K562 (cell line): Measurements from ENCODE around the gene TRIM3. TPM values are rescaled to one million over a fixed set of nuclear protein-coding genes. Genes with fewer than 3 reads are reported as not detected.
A peak's percentile ranks its signal among the peaks of the same experiment; 100 is the strongest.

ENCODE experiments used
- ATAC-seq: fragments of 200-7000 bp; cut with Tn5 transposase; 3 replicates; pipeline ENCODE4 v1.9.1; 2020; ENCODE audit warnings: moderate library complexity
- BruUV-seq: library from RNA; stranded (reverse); fragments of 400-500 nt; replicated peaks from 2 replicates; lab custom pipeline; 2021; lab: Mats Ljungman, UMichigan
- CTCF ChIA-PET: fragments of 300-600 bp; formaldehyde crosslinking; extraction: SDS; loops from one replicate; lab custom pipeline; 2021; ENCODE audit warnings: low intra/inter-chr PET ratio; lab: Yijun Ruan, JAX
- POLR2A ChIA-PET: fragments of 300-600, 350-650 bp; sonication (Branson Sonifier 250); formaldehyde crosslinking; extraction: SDS; loops from one replicate; lab custom pipeline; 2021; ENCODE audit warnings: antibody characterized with exemption, inconsistent platforms; lab: Yijun Ruan, JAX
- DNase-seq, 4 experiments: peaks; one replicate each; pipeline versions ENCODE4 v3.0.0 to v3.0.0-alpha.2; 2011 to 2018; ENCODE audit warnings: low spot score in 3 of 4, mixed read lengths in 3 of 4; ENCODE audit errors: extremely low read depth in 1 of 4
- FAIRE-seq: peaks from 2 replicates; lab custom pipeline; 2011; peaks lifted over from hg19 to GRCh38; lab: Jason Lieb, UNC
- H2AFZ ChIP-seq: 2 replicates; pipeline ENCODE4 v1.6.0; 2011; ENCODE audit warnings: low read depth, low read length, control low read depth, inconsistent platforms
- H3K27ac ChIP-seq: fragments of 200-600 bp; 3 replicates; pipeline ENCODE4 v1.8.0; 2011; ENCODE audit warnings: low read depth, mild to moderate bottlenecking, control low read depth, inconsistent platforms, low read length, moderate library complexity, mixed read lengths; ENCODE audit errors: extremely low read depth
- H3K27me3 ChIP-seq, 2 experiments: fragments of 300-600 bp in 1 of 2; 2 replicates in 1 of 2; 3 replicates in 1 of 2; pipeline versions ENCODE4 v1.6.0 to v1.8.0; 2011; ENCODE audit warnings: inconsistent platforms in 2 of 2, low read length in 2 of 2, mild to moderate bottlenecking in 1 of 2, mixed read lengths in 1 of 2, moderate library complexity in 1 of 2; ENCODE audit not compliant: control insufficient read depth in 2 of 2, insufficient read depth in 2 of 2
- H3K36me3 ChIP-seq: fragments of 300-600 bp; 3 replicates; pipeline ENCODE4 v1.8.0; 2011; ENCODE audit warnings: mild to moderate bottlenecking, low read length, inconsistent platforms; ENCODE audit not compliant: control insufficient read depth, insufficient read depth
- H3K4me1 ChIP-seq, 2 experiments: fragments of 200-600 bp in 1 of 2; replicated peaks in 1 of 2; 2 replicates in 1 of 2; 3 replicates in 1 of 2; pipeline versions ENCODE4 v1.5.1 to v1.8.0; 2011; ENCODE audit warnings: inconsistent platforms in 2 of 2, low read length in 2 of 2, mild to moderate bottlenecking in 1 of 2, mixed read lengths in 1 of 2, moderate library complexity in 1 of 2; ENCODE audit not compliant: control insufficient read depth in 2 of 2, insufficient read depth in 2 of 2
- H3K4me2 ChIP-seq: 2 replicates; pipeline ENCODE4 v1.6.1; 2011; ENCODE audit warnings: low read length, control low read depth, inconsistent platforms, mixed read lengths; ENCODE audit not compliant: insufficient read depth
- H3K4me3 ChIP-seq: fragments of 200-600 bp; sonication (generic), shearing (Covaris generic); 2 replicates; pipeline ENCODE4 v1.5.1; 2016; ENCODE audit warnings: control low read depth, inconsistent platforms
- H3K79me2 ChIP-seq: fragments of 200-600 bp; 3 replicates; pipeline ENCODE4 v1.8.0; 2011; ENCODE audit warnings: low read length, inconsistent platforms; ENCODE audit not compliant: control insufficient read depth, insufficient read depth
- H3K9ac ChIP-seq, 2 experiments: 2 replicates each; pipeline versions ENCODE4 v1.6.0 to v1.6.1; 2011; ENCODE audit warnings: low read depth in 2 of 2, low read length in 2 of 2, control low read depth in 1 of 2, inconsistent platforms in 1 of 2, mild to moderate bottlenecking in 1 of 2, mixed read lengths in 1 of 2; ENCODE audit not compliant: insufficient read depth in 1 of 2
- H3K9me1 ChIP-seq: one replicate; pipeline ENCODE4 v1.6.0; 2011; ENCODE audit warnings: inconsistent platforms, mild to moderate bottlenecking, low read length, moderate library complexity; ENCODE audit not compliant: control insufficient read depth, insufficient read depth
- H3K9me3 ChIP-seq: replicated peaks from 2 replicates; pipeline ENCODE4 v1.5.1; 2011; ENCODE audit warnings: low read depth, low read length, inconsistent platforms; ENCODE audit not compliant: control insufficient read depth, insufficient read depth
- H4K20me1 ChIP-seq: replicated peaks from 2 replicates; pipeline ENCODE4 v1.6.1; 2011; ENCODE audit warnings: low read length, inconsistent platforms, mixed read lengths; ENCODE audit not compliant: control insufficient read depth, insufficient read depth
- BHLHE40 ChIP-seq: IDR thresholded peaks from 2 replicates; pipeline ENCODE4 v1.6.1; 2011; ENCODE audit warnings: low read length, improper control_type of control experiment
- L3MBTL2 ChIP-seq: fragments of 450-650 bp; IDR thresholded peaks from 2 replicates; pipeline ENCODE4 v1.6.1; 2016; ENCODE audit warnings: mild to moderate bottlenecking, moderate library complexity
- MYNN ChIP-seq, 2 experiments: sonication (generic); formaldehyde crosslinking in 1 of 2; IDR thresholded peaks; 2 replicates each; pipeline versions ENCODE4 v1.5.0 to v1.6.1; 2016 to 2020; ENCODE audit warnings: antibody characterized with exemption in 1 of 2, missing genetic modification reagents in 1 of 2
- RAD51 ChIP-seq: fragments of 450-650 bp; IDR thresholded peaks from 2 replicates; pipeline ENCODE4 v1.7.1; 2016; ENCODE audit warnings: low read depth, mild to moderate bottlenecking, borderline replicate concordance
- SNRNP70 ChIP-seq: fragments of 200-400 bp; formaldehyde crosslinking; optimal IDR thresholded peaks from 2 replicates; pipeline ENCODE3; 2017; ENCODE audit warnings: low read depth, low read length
- TGIF2 ChIP-seq: sonication (generic); formaldehyde crosslinking; IDR thresholded peaks from 2 replicates; pipeline ENCODE4 v1.8.1; 2022; ENCODE audit warnings: mild to moderate bottlenecking, missing genetic modification reagents, moderate library complexity
- TSHZ1 ChIP-seq: fragments of 250-450 bp; sonication (Bioruptor Pico); IDR thresholded peaks from 2 replicates; pipeline ENCODE4 v1.4.0; 2020; ENCODE audit warnings: mild to moderate bottlenecking, moderate library complexity
- USF1 ChIP-seq: sonication (generic); formaldehyde crosslinking; IDR thresholded peaks from 2 replicates; pipeline ENCODE4 v1.9.0; 2022; ENCODE audit warnings: mild to moderate bottlenecking, missing genetic modification reagents
- USF2 ChIP-seq: sonication (generic); formaldehyde crosslinking; IDR thresholded peaks from 2 replicates; pipeline ENCODE4 v1.5.0; 2020; ENCODE audit warnings: missing genetic modification reagents
- ZFP1 ChIP-seq: fragments of 450-650 bp; formaldehyde crosslinking; IDR thresholded peaks from 2 replicates; pipeline ENCODE4 v1.4.0; 2020; ENCODE audit warnings: mild to moderate bottlenecking, mixed read lengths
- ZNF668 ChIP-seq: fragments of 250-450 bp; sonication (Bioruptor Pico); IDR thresholded peaks from 2 replicates; pipeline ENCODE4 v1.8.0; 2022; ENCODE audit warnings: mild to moderate bottlenecking, inconsistent platforms
- WGBS: fragments of 100-300 bp; shearing (Covaris generic); methylation state at CpG from one replicate; pipeline ENCODE4 v1.1.6; 2016; ENCODE audit warnings: low coverage, mixed read lengths; ENCODE audit not compliant: insufficient coverage; ENCODE audit errors: missing lambda C conversion rate; 5-methylcytosine and 5-hydroxymethylcytosine counted together
- in situ Hi-C: fragments of 300-500 bp; cut with MboI; formaldehyde crosslinking; loops from 4 replicates; pipeline ENCODE4 v1.15.0; 2018; ENCODE audit warnings: inconsistent platforms, mixed read lengths
- intact Hi-C: fragments of 100-400 bp; cut with micrococcal nuclease; formaldehyde crosslinking; loops from 2 replicates; pipeline ENCODE4 v1.14.2; 2022
- polyA plus RNA-seq, 8 experiments: library from polyadenylated mRNA; depleted of rRNA in 4 of 8; stranded (reverse) in 5 of 8; unstranded in 3 of 8; fragments of >200 nt; fragmentation: Nextera tagmentation in 2 of 8; fragmentation: Illumina TruSeq in 1 of 8; extraction: Ambion mirVana in 2 of 8; extraction: Trizol in 1 of 8; gene quantifications; 2 replicates each; pipeline versions ENCODE4 v1.2.1 to v1.2.3, GENCODE V29; 2011 to 2014; ENCODE audit warnings: inconsistent platforms in 1 of 8, missing spikeins in 1 of 8
- total RNA-seq, 7 experiments: library from RNA; depleted of rRNA in 6 of 7; stranded (reverse); fragments of >200 nt in 6 of 7; fragmentation: Illumina TruSeq in 2 of 7; extraction: Trizol in 2 of 7; gene quantifications; 2 replicates each; pipeline versions ENCODE4 v1.2.1 to v1.2.3, GENCODE V29; 2011 to 2021; ENCODE audit warnings: low replicate concordance in 1 of 7

The TRIM3 gene
- total and polyA plus RNA-seq, 9 of the 15 experiments (the other 6 are each of a cell fraction or from before 2014, with no cell fraction given): 0.45 to 9.2 (median 4.7) TPM

- Histone ChIP-seq H3K4me3 (no peak overlapping the region), H3K4me2 (no peak overlapping the region), H2AFZ (no peak overlapping the region), H3K36me3 (no peaks in the 10 kb centered on the region), H3K4me1 (peaks cover 6 to 22% of the 10 kb centered on the region in 2 experiments; a peak in 4 of 5 replicates), H3K27ac (no peak overlapping the region), H3K9me1 (no peaks in the 10 kb centered on the region), H3K27me3 (peaks cover 47 to 63% of the 10 kb centered on the region in 2 experiments), H3K79me2 (no peaks in the 10 kb centered on the region), H3K9me3 (no peaks in the 10 kb centered on the region; the same call in 1 of the 2 replicates), H3K9ac (no peak overlapping the region), H4K20me1 (0 out of 2 replicates have a peak, but pooled peaks cover 3% of the 10 kb centered on the region)
- DNase-seq (no peak), ATAC-seq (no peak), FAIRE-seq (no peak)
- in situ Hi-C loops: no loop called here
- intact Hi-C loops: no loop called here
- ChIA-PET POLR2A (no interaction called here), CTCF (no interaction called here)
- no TSS peak for BruUV-seq
- 2% methylated on average over 3 of the region's 3 CpGs for WGBS
- no peak for TF ChIP-seq TGIF2 (CRISPR knock-in tag)
- TF ChIP-seq ZFP1: no peak
- TF ChIP-seq SNRNP70: no peak
- TF ChIP-seq ZNF668 (CRISPR knock-in tag): no peak
- TF ChIP-seq MYNN (IDR thresholded peaks at IDR 0.05): no peak
- no peak for TF ChIP-seq MYNN (CRISPR knock-in tag; IDR thresholded peaks at IDR 0.05)
Observed at GRCh38 chr11:6414874-6415328, 58.8 kb downstream of the TRIM3 start.

GRCh38 chr11:6413791-6414201 is 59.9 kb downstream of the TRIM3 start:
- BruUV-seq: no TSS peak
- Histone ChIP-seq H3K9me3 (no peaks in the 10 kb centered on the region), H3K4me1 (peaks cover 2 to 15% of the 10 kb centered on the region in 2 experiments; a peak in 2 of 5 replicates), H3K4me2 (no peak overlapping the region), H3K9me1 (no peaks in the 10 kb centered on the region), H4K20me1 (0 out of 2 replicates have a peak, but pooled peaks cover 3% of the 10 kb centered on the region), H3K9ac (no peak overlapping the region), H3K27ac (no peak overlapping the region), H3K79me2 (no peaks in the 10 kb centered on the region), H3K36me3 (no peaks in the 10 kb centered on the region), H3K4me3 (no peak overlapping the region), H2AFZ (peak overlapping the region; percentile 52; the same call in 1 of the 2 replicates), H3K27me3 (peaks cover 42 to 56% of the 10 kb centered on the region in 2 experiments)
- FAIRE-seq (no peak), ATAC-seq (peak; percentile 63), DNase-seq (peak in 2 of 4 experiments; percentile 42)
- 14% methylated on average over 11 of the region's 12 CpGs for WGBS
- ChIA-PET CTCF (no interaction called here), POLR2A (interaction anchor here (0.6 kb wide), 1 partner anchor 198 kb away, joined by 3 read pairs; no protein-coding TSS in a partner anchor)
- in situ Hi-C loops (no loop called here), intact Hi-C loops (no loop called here)
- TF ChIP-seq TSHZ1 (CRISPR knock-in tag): no peak
- TF ChIP-seq USF2 (CRISPR knock-in tag): peak; percentile 68
- peak; percentile 65; the same call in 1 of the 2 replicates for TF ChIP-seq BHLHE40
- TF ChIP-seq L3MBTL2: 0 out of 2 replicates have a peak, but pooled peaks have one; percentile 24
- peak; percentile 82 for TF ChIP-seq USF1 (CRISPR knock-in tag)
- TF ChIP-seq RAD51: peak; percentile 71; the same call in 1 of the 2 replicates
